K562 (cell line): ENCODE data around the gene ARHGAP42. TPM values are rescaled to one million over a fixed set of nuclear protein-coding genes. Genes with fewer than 3 reads are reported as not detected.

Experiments used
- ATAC-seq: fragments of 200-7000 bp; cut with Tn5 transposase; 3 replicates; pipeline ENCODE4 v1.9.1; 2020; ENCODE audit warnings: moderate library complexity
- BruUV-seq: library from RNA; stranded (reverse); fragments of 400-500 nt; replicated peaks from 2 replicates; lab custom pipeline; 2021; lab: Mats Ljungman, UMichigan
- CTCF ChIA-PET: fragments of 300-600 bp; formaldehyde crosslinking; extraction: SDS; loops from one replicate; lab custom pipeline; 2021; ENCODE audit warnings: low intra/inter-chr PET ratio; lab: Yijun Ruan, JAX
- POLR2A ChIA-PET: fragments of 300-600, 350-650 bp; sonication (Branson Sonifier 250); formaldehyde crosslinking; extraction: SDS; loops from one replicate; lab custom pipeline; 2021; ENCODE audit warnings: antibody characterized with exemption, inconsistent platforms; lab: Yijun Ruan, JAX
- DNase-seq, 4 experiments: peaks; one replicate each; pipeline versions ENCODE4 v3.0.0 to v3.0.0-alpha.2; 2011 to 2018; ENCODE audit warnings: low spot score in 3 of 4, mixed read lengths in 3 of 4; ENCODE audit errors: extremely low read depth in 1 of 4
- FAIRE-seq: peaks from 2 replicates; lab custom pipeline; 2011; peaks lifted over from hg19 to GRCh38; lab: Jason Lieb, UNC
- H2AFZ ChIP-seq: 2 replicates; pipeline ENCODE4 v1.6.0; 2011; ENCODE audit warnings: low read depth, low read length, control low read depth, inconsistent platforms
- H3K27ac ChIP-seq: fragments of 200-600 bp; 3 replicates; pipeline ENCODE4 v1.8.0; 2011; ENCODE audit warnings: low read depth, mild to moderate bottlenecking, control low read depth, inconsistent platforms, low read length, moderate library complexity, mixed read lengths; ENCODE audit errors: extremely low read depth
- H3K27me3 ChIP-seq, 2 experiments: fragments of 300-600 bp in 1 of 2; 2 replicates in 1 of 2; 3 replicates in 1 of 2; pipeline versions ENCODE4 v1.6.0 to v1.8.0; 2011; ENCODE audit warnings: inconsistent platforms in 2 of 2, low read length in 2 of 2, mild to moderate bottlenecking in 1 of 2, mixed read lengths in 1 of 2, moderate library complexity in 1 of 2; ENCODE audit not compliant: control insufficient read depth in 2 of 2, insufficient read depth in 2 of 2
- H3K36me3 ChIP-seq: fragments of 300-600 bp; 3 replicates; pipeline ENCODE4 v1.8.0; 2011; ENCODE audit warnings: mild to moderate bottlenecking, low read length, inconsistent platforms; ENCODE audit not compliant: control insufficient read depth, insufficient read depth
- H3K4me1 ChIP-seq, 2 experiments: fragments of 200-600 bp in 1 of 2; replicated peaks in 1 of 2; 2 replicates in 1 of 2; 3 replicates in 1 of 2; pipeline versions ENCODE4 v1.5.1 to v1.8.0; 2011; ENCODE audit warnings: inconsistent platforms in 2 of 2, low read length in 2 of 2, mild to moderate bottlenecking in 1 of 2, mixed read lengths in 1 of 2, moderate library complexity in 1 of 2; ENCODE audit not compliant: control insufficient read depth in 2 of 2, insufficient read depth in 2 of 2
- H3K4me2 ChIP-seq: 2 replicates; pipeline ENCODE4 v1.6.1; 2011; ENCODE audit warnings: low read length, control low read depth, inconsistent platforms, mixed read lengths; ENCODE audit not compliant: insufficient read depth
- H3K4me3 ChIP-seq: fragments of 200-600 bp; sonication (generic), shearing (Covaris generic); 2 replicates; pipeline ENCODE4 v1.5.1; 2016; ENCODE audit warnings: control low read depth, inconsistent platforms
- H3K79me2 ChIP-seq: fragments of 200-600 bp; 3 replicates; pipeline ENCODE4 v1.8.0; 2011; ENCODE audit warnings: low read length, inconsistent platforms; ENCODE audit not compliant: control insufficient read depth, insufficient read depth
- H3K9ac ChIP-seq, 2 experiments: 2 replicates each; pipeline versions ENCODE4 v1.6.0 to v1.6.1; 2011; ENCODE audit warnings: low read depth in 2 of 2, low read length in 2 of 2, control low read depth in 1 of 2, inconsistent platforms in 1 of 2, mild to moderate bottlenecking in 1 of 2, mixed read lengths in 1 of 2; ENCODE audit not compliant: insufficient read depth in 1 of 2
- H3K9me1 ChIP-seq: one replicate; pipeline ENCODE4 v1.6.0; 2011; ENCODE audit warnings: inconsistent platforms, mild to moderate bottlenecking, low read length, moderate library complexity; ENCODE audit not compliant: control insufficient read depth, insufficient read depth
- H3K9me3 ChIP-seq: replicated peaks from 2 replicates; pipeline ENCODE4 v1.5.1; 2011; ENCODE audit warnings: low read depth, low read length, inconsistent platforms; ENCODE audit not compliant: control insufficient read depth, insufficient read depth
- H4K20me1 ChIP-seq: replicated peaks from 2 replicates; pipeline ENCODE4 v1.6.1; 2011; ENCODE audit warnings: low read length, inconsistent platforms, mixed read lengths; ENCODE audit not compliant: control insufficient read depth, insufficient read depth
- ARID2 ChIP-seq: fragments of 450-650 bp; IDR thresholded peaks from 2 replicates; pipeline ENCODE4 v1.6.1; 2017; ENCODE audit warnings: antibody characterized with exemption, mild to moderate bottlenecking
- ARID3B ChIP-seq: fragments of 250-450 bp; sonication (Bioruptor Pico); IDR thresholded peaks from 2 replicates; pipeline ENCODE4 v1.4.0; 2020; ENCODE audit warnings: borderline replicate concordance
- BCL6 ChIP-seq: fragments of 250-450 bp; sonication (Bioruptor Pico); IDR thresholded peaks from 2 replicates; pipeline ENCODE4 v1.4.0; 2020
- BCOR ChIP-seq: fragments of 450-650 bp; IDR thresholded peaks from 2 replicates; pipeline ENCODE4 v1.6.1; 2016
- ETS2 ChIP-seq: IDR thresholded peaks from 2 replicates; pipeline ENCODE4 v1.6.1; 2016; ENCODE audit warnings: borderline replicate concordance, missing genetic modification characterization, mild to moderate bottlenecking, moderate library complexity, missing compliant biosample characterization; ENCODE audit not compliant: poor library complexity, severe bottlenecking
- FOXA3 ChIP-seq, 2 experiments: fragments of 450-650 bp in 1 of 2; sonication (generic) in 1 of 2; formaldehyde crosslinking; IDR thresholded peaks in 1 of 2; conservative IDR thresholded peaks in 1 of 2; 2 replicates each; pipeline versions ENCODE4 v1.4.0 to v1.8.0; 2020 to 2022; ENCODE audit warnings: mild to moderate bottlenecking in 2 of 2, missing genetic modification reagents in 1 of 2
- FOXK2 ChIP-seq, 2 experiments: fragments of 450-650 bp; IDR thresholded peaks in 1 of 2; conservative IDR thresholded peaks in 1 of 2; 2 replicates each; pipeline ENCODE4 v1.6.1; 2016; ENCODE audit warnings: low read depth in 2 of 2, mild to moderate bottlenecking in 1 of 2
- HDAC3 ChIP-seq: fragments of 450-650 bp; IDR thresholded peaks from 2 replicates; pipeline ENCODE4 v1.6.1; 2018; ENCODE audit warnings: borderline replicate concordance, mild to moderate bottlenecking, moderate library complexity; ENCODE audit not compliant: partially characterized antibody
- HLTF ChIP-seq: fragments of 450-650 bp; IDR thresholded peaks from 2 replicates; pipeline ENCODE4 v1.6.1; 2016
- SLC30A9 ChIP-seq: fragments of 250-450 bp; sonication (Bioruptor Pico); IDR thresholded peaks from 2 replicates; pipeline ENCODE4 v1.8.0; 2022; ENCODE audit warnings: mild to moderate bottlenecking, moderate library complexity
- SMARCE1 ChIP-seq: fragments of 450-650 bp; IDR thresholded peaks from 2 replicates; pipeline ENCODE4 v1.7.1; 2016; ENCODE audit warnings: mild to moderate bottlenecking
- SRF ChIP-seq, 2 experiments: fragments of 250-450, 450-650 bp in 1 of 2; sonication (Bioruptor Pico) in 1 of 2; sonication (generic) in 1 of 2; formaldehyde crosslinking; IDR thresholded peaks; 2 replicates each; pipeline versions ENCODE4 v1.5.0 to v1.5.1; 2020 to 2022; ENCODE audit warnings: mild to moderate bottlenecking in 1 of 2, missing genetic modification reagents in 1 of 2
- TOE1 ChIP-seq, 2 experiments: fragments of 450-650 bp in 1 of 2; sonication (generic) in 1 of 2; formaldehyde crosslinking in 1 of 2; IDR thresholded peaks; 2 replicates each; pipeline versions ENCODE4 v1.7.1 to v1.8.0; 2016 to 2022; ENCODE audit warnings: borderline replicate concordance in 2 of 2, mild to moderate bottlenecking in 2 of 2, antibody characterized with exemption in 1 of 2, inconsistent platforms in 1 of 2, low read depth in 1 of 2, missing genetic modification reagents in 1 of 2, moderate library complexity in 1 of 2
- XRCC3 ChIP-seq: fragments of 450-650 bp; IDR thresholded peaks from 2 replicates; pipeline ENCODE4 v1.6.1; 2017; ENCODE audit warnings: mild to moderate bottlenecking, moderate library complexity
- ZNF512 ChIP-seq: IDR thresholded peaks from 2 replicates; pipeline ENCODE4 v1.6.1; 2016; ENCODE audit warnings: missing genetic modification characterization, missing compliant biosample characterization
- ZZZ3 ChIP-seq: fragments of 450-650 bp; IDR thresholded peaks from 2 replicates; pipeline ENCODE4 v1.6.1; 2016; ENCODE audit warnings: antibody characterized with exemption, mild to moderate bottlenecking, moderate library complexity
- WGBS: fragments of 100-300 bp; shearing (Covaris generic); methylation state at CpG from one replicate; pipeline ENCODE4 v1.1.6; 2016; ENCODE audit warnings: low coverage, mixed read lengths; ENCODE audit not compliant: insufficient coverage; ENCODE audit errors: missing lambda C conversion rate; 5-methylcytosine and 5-hydroxymethylcytosine counted together
- in situ Hi-C: fragments of 300-500 bp; cut with MboI; formaldehyde crosslinking; loops from 4 replicates; pipeline ENCODE4 v1.15.0; 2018; ENCODE audit warnings: inconsistent platforms, mixed read lengths
- intact Hi-C: fragments of 100-400 bp; cut with micrococcal nuclease; formaldehyde crosslinking; loops from 2 replicates; pipeline ENCODE4 v1.14.2; 2022
- polyA plus RNA-seq, 8 experiments: library from polyadenylated mRNA; depleted of rRNA in 4 of 8; stranded (reverse) in 5 of 8; unstranded in 3 of 8; fragments of >200 nt; fragmentation: Nextera tagmentation in 2 of 8; fragmentation: Illumina TruSeq in 1 of 8; extraction: Ambion mirVana in 2 of 8; extraction: Trizol in 1 of 8; gene quantifications; 2 replicates each; pipeline versions ENCODE4 v1.2.1 to v1.2.3, GENCODE V29; 2011 to 2014; ENCODE audit warnings: inconsistent platforms in 1 of 8, missing spikeins in 1 of 8
- total RNA-seq, 7 experiments: library from RNA; depleted of rRNA in 6 of 7; stranded (reverse); fragments of >200 nt in 6 of 7; fragmentation: Illumina TruSeq in 2 of 7; extraction: Trizol in 2 of 7; gene quantifications; 2 replicates each; pipeline versions ENCODE4 v1.2.1 to v1.2.3, GENCODE V29; 2011 to 2021; ENCODE audit warnings: low replicate concordance in 1 of 7

Gene ARHGAP42
- total and polyA plus RNA-seq, 9 of the 15 experiments (the other 6 are each of a cell fraction or from before 2014, with no cell fraction given) = 0.95 to 6.1 (median 2.4) TPM

- intact Hi-C loops = no loop called here
- WGBS = 54% methylated on average over 3 of the region's 3 CpGs
- Histone ChIP-seq H3K36me3 (no peaks in the 10 kb centered on the region), H3K27ac (no peak overlapping the region), H3K79me2 (no peaks in the 10 kb centered on the region), H3K9me3 (no peaks in the 10 kb centered on the region), H3K4me2 (no peak overlapping the region), H3K9ac (no peak overlapping the region), H4K20me1 (no peaks in the 10 kb centered on the region), H3K4me1 (no peaks in the 10 kb centered on the region), H3K9me1 (no peaks in the 10 kb centered on the region), H2AFZ (no peak overlapping the region), H3K27me3 (no peaks in the 10 kb centered on the region), H3K4me3 (no peak overlapping the region)
- DNase-seq = no peak
- in situ Hi-C loops = no loop called here
- CTCF ChIA-PET = no interaction called here
- BruUV-seq = no TSS peak
- ATAC-seq = no peak
- no peak for FAIRE-seq
- POLR2A ChIA-PET = interaction anchor here (1.6 kb wide), 1 partner anchor 10 kb away, joined by 4 read pairs; no protein-coding TSS in a partner anchor
- TF ChIP-seq TOE1 (IDR thresholded peaks at IDR 0.05; ENCODE audit: borderline replicate concordance) (no peak), TOE1 (CRISPR knock-in tag; IDR thresholded peaks at IDR 0.05; ENCODE audit: borderline replicate concordance, low read depth) (no peak), ZZZ3 (no peak), BCOR (no peak), SLC30A9 (CRISPR knock-in tag) (no peak), ZNF512 (tag) (no peak), BCL6 (CRISPR knock-in tag) (no peak), SMARCE1 (no peak), SRF (CRISPR knock-in tag; IDR thresholded peaks at IDR 0.05) (no peak), HDAC3 (no peak), ETS2 (tag) (no peak), FOXA3 (CRISPR knock-in tag; conservative IDR thresholded peaks at IDR 0.05 in 1 of 2, IDR thresholded peaks at IDR 0.05 in 1 of 2) (no peak), FOXK2 (conservative IDR thresholded peaks at IDR 0.05 in 1 of 2, IDR thresholded peaks at IDR 0.05 in 1 of 2; ENCODE audit: low read depth in 2 of 2) (no peak), HLTF (no peak), XRCC3 (no peak), ARID3B (no peak), ARID2 (no peak)
These were observed 87.8 kb downstream of the ARHGAP42 start for GRCh38 chr11:100774859-100775258.
